HepG2 (cell line): ENCODE measurements around the gene CAMSAP2.

ENCODE experiments used
- ATF4 ChIP-seq, 2 experiments: fragments of 450-650 bp in 1 of 2; sonication (generic) in 1 of 2; formaldehyde crosslinking; IDR thresholded peaks; 2 replicates each; pipeline versions ENCODE4 v1.5.0 to v1.8.0; 2020 to 2022; ENCODE audit warnings: mild to moderate bottlenecking in 1 of 2, missing genetic modification reagents in 1 of 2
- CTCF ChIP-seq: sonication (generic); formaldehyde crosslinking; IDR thresholded peaks from 2 replicates; pipeline ENCODE4 v1.5.0; 2020; ENCODE audit warnings: mild to moderate bottlenecking, missing genetic modification reagents, moderate library complexity
- JUND ChIP-seq: sonication (generic); formaldehyde crosslinking; IDR thresholded peaks from 2 replicates; pipeline ENCODE4 v1.8.0; 2022; ENCODE audit warnings: mild to moderate bottlenecking, missing genetic modification reagents
- ZNF142 ChIP-seq: sonication (generic); formaldehyde crosslinking; IDR thresholded peaks from 2 replicates; pipeline ENCODE4 v1.4.0; 2020; ENCODE audit warnings: missing genetic modification reagents
- ZNF407 ChIP-seq: sonication (generic); formaldehyde crosslinking; IDR thresholded peaks from one replicate; pipeline ENCODE4 v1.5.1; 2020; ENCODE audit warnings: mild to moderate bottlenecking, missing genetic modification reagents; ENCODE audit errors: not compliant biosample characterization

GRCh38 chr1:200893411-200893901 lies 154.8 kb downstream of the CAMSAP2 start:
- TF ChIP-seq ATF4 (CRISPR knock-in tag; IDR thresholded peaks at IDR 0.05) (no peak), JUND (CRISPR knock-in tag) (no peak), CTCF (CRISPR knock-in tag) (no peak), ZNF407 (CRISPR knock-in tag) (no peak), ZNF142 (CRISPR knock-in tag) (no peak)
